Measurements from ENCODE around the gene PRSS38.

PRSS38 gene

DNA sequence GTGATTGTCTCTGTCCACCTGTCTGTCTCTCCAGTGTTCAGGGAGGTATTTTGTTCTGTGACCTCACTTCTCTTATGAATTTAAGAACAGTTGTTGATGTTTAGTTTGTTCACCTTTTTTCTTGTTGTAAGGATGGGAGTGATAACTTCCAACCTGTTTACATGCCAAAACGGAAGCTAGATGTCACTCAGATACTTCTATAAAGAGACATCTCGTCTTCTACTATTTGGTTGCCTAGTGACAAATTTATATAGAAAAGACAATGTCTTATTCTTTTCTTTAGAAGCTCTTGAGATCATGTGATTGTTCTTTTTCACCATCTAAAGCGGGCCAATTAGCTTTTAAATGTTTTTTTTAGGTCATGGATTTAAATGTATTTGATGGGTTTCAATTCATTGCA is 33.8 kb downstream of the PRSS38 start:
- DNase-seq (ENCODE audit: low spot score), result no peak
- H4K91ac ChIP-seq (ENCODE audit: low read depth, low read length, poor library complexity), result no peak overlapping the region
- no peaks in the 10 kb centered on the region for H3K79me1 ChIP-seq (ENCODE audit: low read depth, low read length)
- H3K36me3 ChIP-seq (replicated peaks in 1 of 2; ENCODE audit: control insufficient read depth in 2 of 2, insufficient read depth in 2 of 2, low read length in 2 of 2), result no peaks in the 10 kb centered on the region
- H4K8ac ChIP-seq (ENCODE audit: low read depth, low read length), result no peak overlapping the region
- H3K4me2 ChIP-seq (ENCODE audit: insufficient read depth, low read length, poor library complexity, severe bottlenecking), result no peak overlapping the region
- no CpG with 5 or more reads among the region's 3 CpGs for WGBS, 2 donors (ENCODE audit: extremely low coverage in 2 of 2, insufficient read length in 2 of 2, insufficient replicate concordance in 1 of 2)
- H3K27ac ChIP-seq (replicated peaks; ENCODE audit: low read length), result no peak overlapping the region
- peaks cover 0 to 5% of the 10 kb centered on the region in 2 donors for H3K9me3 ChIP-seq (replicated peaks in 1 of 2; ENCODE audit: control insufficient read depth in 2 of 2, insufficient read depth in 1 of 2, low read depth in 1 of 2, low read length in 2 of 2)
- no peak overlapping the region for H3K14ac ChIP-seq (ENCODE audit: low read length)
- H3K23ac ChIP-seq (ENCODE audit: low read depth, low read length, poor library complexity), result no peak overlapping the region
- H2AFZ ChIP-seq (ENCODE audit: low read length), result no peak overlapping the region
- H2BK120ac ChIP-seq (ENCODE audit: low read depth, low read length), result no peak overlapping the region
- H3K4me1 ChIP-seq (ENCODE audit: control insufficient read depth in 2 of 2, insufficient read depth in 1 of 2, low read depth in 1 of 2, low read length in 2 of 2), result no peaks in the 10 kb centered on the region
- no peaks in the 10 kb centered on the region for H3K27me3 ChIP-seq (ENCODE audit: control insufficient read depth in 3 of 3, insufficient read depth in 3 of 3, low read depth in 1 of 3, low read length in 3 of 3)
- no peak overlapping the region for H2BK15ac ChIP-seq (ENCODE audit: low read length)
- no peak overlapping the region for H2BK5ac ChIP-seq (ENCODE audit: low read length)
- no peak overlapping the region for H3K4ac ChIP-seq (ENCODE audit: low read length)
- H3K18ac ChIP-seq (ENCODE audit: low read length), result no peak overlapping the region
- H3K9ac ChIP-seq (ENCODE audit: low read depth, low read length, poor library complexity), result no peak overlapping the region
- no peak overlapping the region for H3K4me3 ChIP-seq (ENCODE audit: low read length in 2 of 2)
- H2BK12ac ChIP-seq (ENCODE audit: low read length), result no peak overlapping the region
- H2AK5ac ChIP-seq (ENCODE audit: low read depth, low read length), result no peak overlapping the region

DNA sequence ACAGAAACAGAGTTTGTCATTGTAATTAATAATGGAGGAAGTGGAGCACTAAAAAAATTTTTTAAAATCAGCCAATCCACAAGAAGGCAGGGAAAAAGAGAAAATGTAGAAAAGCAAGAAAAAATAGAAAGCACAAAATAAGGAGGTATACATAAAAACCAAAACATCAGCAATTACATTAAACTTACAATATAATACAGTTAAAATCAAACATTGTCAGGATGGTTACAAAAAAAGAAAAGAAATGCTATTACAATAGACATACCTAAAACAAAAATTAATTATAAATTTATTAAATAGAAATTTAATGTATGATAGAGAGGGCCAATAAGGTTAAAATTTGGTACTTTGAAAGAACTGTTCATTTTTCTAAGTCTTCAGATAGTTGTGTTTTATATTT is 38.7 kb downstream of the PRSS38 start:
- no peak overlapping the region for H3K4ac ChIP-seq (ENCODE audit: low read length)
- no peak overlapping the region for H2BK12ac ChIP-seq (ENCODE audit: low read length)
- H2AFZ ChIP-seq (ENCODE audit: low read length), result no peak overlapping the region
- H3K4me1 ChIP-seq (ENCODE audit: control insufficient read depth in 2 of 2, insufficient read depth in 1 of 2, low read depth in 1 of 2, low read length in 2 of 2), result no peaks in the 10 kb centered on the region
- H3K18ac ChIP-seq (ENCODE audit: low read length), result no peak overlapping the region
- H3K4me2 ChIP-seq (ENCODE audit: insufficient read depth, low read length, poor library complexity, severe bottlenecking), result no peak overlapping the region
- no peak overlapping the region for H2BK120ac ChIP-seq (ENCODE audit: low read depth, low read length)
- H2BK5ac ChIP-seq (ENCODE audit: low read length), result no peak overlapping the region
- H3K27me3 ChIP-seq (ENCODE audit: control insufficient read depth in 3 of 3, insufficient read depth in 3 of 3, low read depth in 1 of 3, low read length in 3 of 3), result no peaks in the 10 kb centered on the region
- H4K91ac ChIP-seq (ENCODE audit: low read depth, low read length, poor library complexity), result no peak overlapping the region
- no peak overlapping the region for H2BK15ac ChIP-seq (ENCODE audit: low read length)
- DNase-seq (ENCODE audit: low spot score), result no peak
- H3K9ac ChIP-seq (ENCODE audit: low read depth, low read length, poor library complexity), result no peak overlapping the region
- H3K4me3 ChIP-seq (ENCODE audit: low read length in 2 of 2), result no peak overlapping the region
- H2AK5ac ChIP-seq (ENCODE audit: low read depth, low read length), result no peak overlapping the region
- H3K79me1 ChIP-seq (ENCODE audit: low read depth, low read length), result no peaks in the 10 kb centered on the region
- peaks cover 0 to 2% of the 10 kb centered on the region in 2 donors for H3K9me3 ChIP-seq (replicated peaks in 1 of 2; ENCODE audit: control insufficient read depth in 2 of 2, insufficient read depth in 1 of 2, low read depth in 1 of 2, low read length in 2 of 2)
- no peak overlapping the region for H3K23ac ChIP-seq (ENCODE audit: low read depth, low read length, poor library complexity)
- no peak overlapping the region for H3K14ac ChIP-seq (ENCODE audit: low read length)
- no peak overlapping the region for H4K8ac ChIP-seq (ENCODE audit: low read depth, low read length)
- no peaks in the 10 kb centered on the region for H3K36me3 ChIP-seq (replicated peaks in 1 of 2; ENCODE audit: control insufficient read depth in 2 of 2, insufficient read depth in 2 of 2, low read length in 2 of 2)
- H3K27ac ChIP-seq (replicated peaks; ENCODE audit: low read length), result no peak overlapping the region

DNA sequence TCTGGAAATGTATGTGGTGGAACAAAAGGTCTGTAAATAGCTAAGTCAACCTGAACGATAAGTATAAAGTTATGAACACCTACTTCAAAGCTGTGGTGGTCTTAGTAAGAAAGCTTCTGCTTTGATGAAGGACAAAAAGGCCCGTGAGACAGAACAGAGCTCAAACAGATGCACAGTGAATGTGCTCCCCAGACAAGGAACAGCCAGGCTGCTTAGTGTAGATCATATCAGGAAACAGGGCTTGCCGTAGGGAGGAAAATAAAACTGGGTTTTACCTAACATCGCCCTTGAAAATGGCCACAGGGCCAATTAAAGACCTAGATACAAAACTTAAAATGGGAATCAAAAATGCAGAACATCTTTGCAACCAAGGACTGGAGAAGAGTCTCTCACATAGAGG is 40.2 kb downstream of the PRSS38 start:
- no peak overlapping the region for H2BK120ac ChIP-seq (ENCODE audit: low read depth, low read length)
- H4K8ac ChIP-seq (ENCODE audit: low read depth, low read length), result no peak overlapping the region
- H3K4me3 ChIP-seq (ENCODE audit: low read length in 2 of 2), result no peak overlapping the region
- no peak overlapping the region for H3K9ac ChIP-seq (ENCODE audit: low read depth, low read length, poor library complexity)
- H2BK5ac ChIP-seq (ENCODE audit: low read length), result no peak overlapping the region
- no peak overlapping the region for H3K18ac ChIP-seq (ENCODE audit: low read length)
- no peak overlapping the region for H3K27ac ChIP-seq (replicated peaks; ENCODE audit: low read length)
- no peak overlapping the region for H3K4me2 ChIP-seq (ENCODE audit: insufficient read depth, low read length, poor library complexity, severe bottlenecking)
- WGBS, 2 donors (ENCODE audit: extremely low coverage in 2 of 2, insufficient read length in 2 of 2, insufficient replicate concordance in 1 of 2), result no CpG with 5 or more reads among the region's 4 CpGs
- H3K27me3 ChIP-seq (ENCODE audit: control insufficient read depth in 3 of 3, insufficient read depth in 3 of 3, low read depth in 1 of 3, low read length in 3 of 3), result no peaks in the 10 kb centered on the region
- H3K23ac ChIP-seq (ENCODE audit: low read depth, low read length, poor library complexity), result no peak overlapping the region
- no peak overlapping the region for H4K91ac ChIP-seq (ENCODE audit: low read depth, low read length, poor library complexity)
- H2BK15ac ChIP-seq (ENCODE audit: low read length), result no peak overlapping the region
- H3K9me3 ChIP-seq (replicated peaks in 1 of 2; ENCODE audit: control insufficient read depth in 2 of 2, insufficient read depth in 1 of 2, low read depth in 1 of 2, low read length in 2 of 2), result peaks cover 0 to 2% of the 10 kb centered on the region in 2 donors
- no peak for DNase-seq (ENCODE audit: low spot score)
- H3K79me1 ChIP-seq (ENCODE audit: low read depth, low read length), result no peaks in the 10 kb centered on the region
- H2AK5ac ChIP-seq (ENCODE audit: low read depth, low read length), result no peak overlapping the region
- H3K4me1 ChIP-seq (ENCODE audit: control insufficient read depth in 2 of 2, insufficient read depth in 1 of 2, low read depth in 1 of 2, low read length in 2 of 2), result no peaks in the 10 kb centered on the region
- H3K4ac ChIP-seq (ENCODE audit: low read length), result no peak overlapping the region
- H3K14ac ChIP-seq (ENCODE audit: low read length), result no peak overlapping the region
- H2AFZ ChIP-seq (ENCODE audit: low read length), result no peak overlapping the region
- H2BK12ac ChIP-seq (ENCODE audit: low read length), result no peak overlapping the region
- H3K36me3 ChIP-seq (replicated peaks in 1 of 2; ENCODE audit: control insufficient read depth in 2 of 2, insufficient read depth in 2 of 2, low read length in 2 of 2), result no peaks in the 10 kb centered on the region

DNA sequence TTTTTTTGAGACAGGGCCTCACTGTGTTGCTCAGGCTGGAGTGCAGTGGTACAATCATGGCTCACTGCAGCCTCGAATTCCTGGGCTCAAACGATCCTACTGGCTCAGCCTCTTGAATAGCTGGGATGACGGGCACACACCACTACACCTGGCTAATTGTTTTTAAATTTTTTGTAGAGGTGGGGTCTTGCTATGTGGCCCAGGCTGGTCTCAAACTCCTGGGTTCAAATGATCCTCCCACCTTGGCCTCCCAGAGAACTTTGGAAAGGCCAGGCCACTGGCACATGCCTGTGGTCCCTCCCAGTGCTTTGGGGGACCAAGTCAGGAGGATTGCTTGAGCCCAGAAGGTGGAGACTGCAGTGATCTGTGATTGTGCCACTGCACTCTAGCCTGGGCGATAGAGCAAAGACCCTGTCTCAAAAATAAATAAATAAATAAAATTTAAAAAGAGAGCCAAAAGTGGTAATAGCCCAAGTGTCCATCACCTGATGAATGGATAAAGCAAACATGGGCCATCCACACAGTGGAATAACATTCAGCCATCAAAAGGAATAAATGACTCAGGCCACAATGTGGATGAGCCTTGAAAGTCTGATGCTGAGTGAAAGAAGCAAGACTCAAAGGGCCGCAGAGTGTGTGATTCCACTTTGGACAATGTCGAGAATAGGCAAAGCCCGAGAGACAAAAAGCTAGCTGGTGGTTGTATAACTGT is 40.8 kb downstream of the PRSS38 start:
- H2BK15ac ChIP-seq (ENCODE audit: low read length), result no peak overlapping the region
- H3K4me3 ChIP-seq (ENCODE audit: low read length in 2 of 2), result no peak overlapping the region
- H2BK5ac ChIP-seq (ENCODE audit: low read length), result no peak overlapping the region
- H4K91ac ChIP-seq (ENCODE audit: low read depth, low read length, poor library complexity), result no peak overlapping the region
- H3K9me3 ChIP-seq (replicated peaks in 1 of 2; ENCODE audit: control insufficient read depth in 2 of 2, insufficient read depth in 1 of 2, low read depth in 1 of 2, low read length in 2 of 2), result peaks cover 0 to 2% of the 10 kb centered on the region in 2 donors
- no peak overlapping the region for H3K18ac ChIP-seq (ENCODE audit: low read length)
- WGBS, 2 donors (ENCODE audit: extremely low coverage in 2 of 2, insufficient read length in 2 of 2, insufficient replicate concordance in 1 of 2), result no CpG with 5 or more reads among the region's 7 CpGs
- H3K4me2 ChIP-seq (ENCODE audit: insufficient read depth, low read length, poor library complexity, severe bottlenecking), result no peak overlapping the region
- H3K27ac ChIP-seq (replicated peaks; ENCODE audit: low read length), result no peak overlapping the region
- H3K36me3 ChIP-seq (replicated peaks in 1 of 2; ENCODE audit: control insufficient read depth in 2 of 2, insufficient read depth in 2 of 2, low read length in 2 of 2), result no peaks in the 10 kb centered on the region
- H2AK5ac ChIP-seq (ENCODE audit: low read depth, low read length), result no peak overlapping the region
- no peaks in the 10 kb centered on the region for H3K4me1 ChIP-seq (ENCODE audit: control insufficient read depth in 2 of 2, insufficient read depth in 1 of 2, low read depth in 1 of 2, low read length in 2 of 2)
- H4K8ac ChIP-seq (ENCODE audit: low read depth, low read length), result no peak overlapping the region
- H3K9ac ChIP-seq (ENCODE audit: low read depth, low read length, poor library complexity), result no peak overlapping the region
- no peak overlapping the region for H2BK12ac ChIP-seq (ENCODE audit: low read length)
- no peaks in the 10 kb centered on the region for H3K27me3 ChIP-seq (ENCODE audit: control insufficient read depth in 3 of 3, insufficient read depth in 3 of 3, low read depth in 1 of 3, low read length in 3 of 3)
- no peak overlapping the region for H3K23ac ChIP-seq (ENCODE audit: low read depth, low read length, poor library complexity)
- DNase-seq (ENCODE audit: low spot score), result no peak
- H3K79me1 ChIP-seq (ENCODE audit: low read depth, low read length), result no peaks in the 10 kb centered on the region
- no peak overlapping the region for H3K14ac ChIP-seq (ENCODE audit: low read length)
- no peak overlapping the region for H2AFZ ChIP-seq (ENCODE audit: low read length)
- H2BK120ac ChIP-seq (ENCODE audit: low read depth, low read length), result no peak overlapping the region
- no peak overlapping the region for H3K4ac ChIP-seq (ENCODE audit: low read length)

All from neuronal stem cell (in vitro differentiated cells).